ENCODE measurements around the gene SRCIN1. TPM values are rescaled to one million over a fixed set of nuclear protein-coding genes. Genes with fewer than 3 reads are reported as not detected.

The SRCIN1 gene
- total RNA-seq, 1 experiment from 2014 or later = 6.9 TPM

- peaks cover 19% of the 10 kb centered on the region for H3K27me3 Mint-ChIP-seq (ENCODE audit: low read depth)
- Histone ChIP-seq H2BK12ac (ENCODE audit: insufficient read length, low read depth, low read length) (no peak overlapping the region), H2BK20ac (ENCODE audit: low read depth, low read length, poor library complexity, severe bottlenecking) (no peak overlapping the region), H4K20me1 (ENCODE audit: control insufficient read depth, insufficient read depth, insufficient read length) (no peaks in the 10 kb centered on the region), H3K9ac (ENCODE audit: extremely low read depth, insufficient read length, low read length) (no peak overlapping the region), H3K14ac (ENCODE audit: insufficient read depth, low read length) (no peak overlapping the region), H3K23ac (ENCODE audit: insufficient read length, low read depth, low read length) (no peak overlapping the region), H3T11ph (ENCODE audit: low read length) (no peak overlapping the region), H3K4me2 (ENCODE audit: insufficient read depth, insufficient read length, low read length) (no peak overlapping the region), H3K27ac (ENCODE audit: insufficient read length, low read depth, low read length) (no peak overlapping the region), H4K8ac (replicated peaks; ENCODE audit: insufficient read length, low read depth, low read length) (no peak overlapping the region), H3K4ac (ENCODE audit: low read depth, low read length) (no peak overlapping the region), H3K79me2 (ENCODE audit: insufficient read depth, low read length) (no peaks in the 10 kb centered on the region), H3K18ac (ENCODE audit: insufficient read length, low read depth, low read length) (no peak overlapping the region), H2BK15ac (ENCODE audit: low read depth, low read length) (no peak overlapping the region), H4K5ac (ENCODE audit: insufficient read length, low read depth, low read length) (no peak overlapping the region), H3K4me1 (ENCODE audit: insufficient read depth, low read length) (peaks cover 7% of the 10 kb centered on the region; the same call in 1 of the 2 replicates), H3K27me3 (ENCODE audit: insufficient read depth, low read length) (no peaks in the 10 kb centered on the region), H3K56ac (ENCODE audit: insufficient read length, low read depth, low read length) (no peak overlapping the region), H4K91ac (ENCODE audit: insufficient read length, low read depth, low read length) (no peak overlapping the region), H3K79me1 (ENCODE audit: insufficient read depth, low read depth, low read length, poor library complexity, severe bottlenecking) (no peaks in the 10 kb centered on the region), H2AFZ (ENCODE audit: low read length) (no peak overlapping the region), H3K23me2 (ENCODE audit: insufficient read length, low read depth, low read length, poor library complexity, severe bottlenecking) (no peaks in the 10 kb centered on the region), H2BK120ac (ENCODE audit: low read depth, low read length, poor library complexity, severe bottlenecking) (no peak overlapping the region), H2BK5ac (ENCODE audit: insufficient read length, low read length) (no peak overlapping the region), H2AK5ac (ENCODE audit: insufficient read length, low read length) (no peak overlapping the region), H3K9me3 (ENCODE audit: control insufficient read depth, low read depth, low read length) (no peaks in the 10 kb centered on the region)
- peaks cover 10% of the 10 kb centered on the region in 2 experiments for H3K9me3 Mint-ChIP-seq
- no peak overlapping the region for H3K27ac Mint-ChIP-seq
- H3K4me1 Mint-ChIP-seq = peaks cover 40 to 45% of the 10 kb centered on the region in 2 experiments
- DNase-seq = no peak
- WGBS (ENCODE audit: extremely low coverage, insufficient read length, low lambda C conversion rate) = no CpG with 5 or more reads among the region's 5 CpGs
- H3K36me3 Mint-ChIP-seq (ENCODE audit: insufficient read depth in 1 of 3, low read depth in 3 of 3) = peaks cover 2 to 11% (median 4%) of the 10 kb centered on the region in 3 experiments; a peak in 5 of 7 replicates
- H3K4me3 Mint-ChIP-seq = no peak overlapping the region
- no peak for TF ChIP-seq CTCF (conservative IDR thresholded peaks at IDR 0.05)
These were observed 10.6 kb upstream of the SRCIN1 start for GRCh38 chr17:38616361-38616760.

Measured in H9 (cell line).